Activated gamma-delta T cell treated with Interleukin-2 at 50 U/mL for 16 hours (primary cell): Measurements from ENCODE around the gene TNIP1.

Source experiments
- DNase-seq: peaks from one replicate; pipeline ENCODE4 v3.0.0-alpha.2; 2020

TNIP1 gene

DNA sequence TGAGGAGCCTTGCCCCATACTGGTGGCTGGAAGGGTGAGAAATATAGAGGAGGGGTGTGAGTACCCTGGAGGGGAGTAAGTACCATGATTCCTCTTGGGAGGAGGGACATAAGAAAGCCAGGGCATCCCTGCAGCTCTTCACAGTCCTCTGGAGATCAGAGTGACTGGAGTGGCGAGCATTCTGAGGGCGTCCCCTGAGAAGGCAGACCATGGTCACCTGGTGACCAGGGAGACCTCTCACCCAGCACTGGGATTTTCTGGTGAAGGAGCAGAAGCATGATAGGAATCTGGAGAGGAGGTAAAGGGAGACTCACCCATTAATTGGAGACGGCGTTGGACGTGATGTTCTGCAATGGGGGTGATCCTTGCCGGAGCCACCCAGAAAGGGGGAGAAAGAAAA, 88.1 kb downstream of the TNIP1 start:
- no peak for DNase-seq

DNA sequence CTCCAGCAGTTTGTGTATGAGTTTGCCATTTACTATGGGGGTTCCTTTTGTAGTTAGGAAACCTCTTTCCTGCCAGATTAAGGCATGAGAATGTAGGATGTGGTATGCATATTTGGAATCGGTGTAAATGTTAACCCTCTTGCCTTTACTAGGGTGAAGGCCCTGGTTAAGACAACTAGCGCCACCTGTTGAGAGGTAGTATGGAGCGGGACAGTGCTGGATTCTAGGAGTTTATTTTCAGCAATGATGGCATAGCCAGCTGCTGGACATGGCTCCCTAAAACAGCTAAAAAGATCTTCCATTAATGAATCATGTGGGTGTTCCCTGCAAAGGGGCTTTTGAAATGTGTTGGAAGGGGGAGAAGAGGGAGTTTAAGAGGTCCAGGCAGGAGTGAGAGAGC, 91.1 kb downstream of the TNIP1 start:
- DNase-seq, result no peak

DNA sequence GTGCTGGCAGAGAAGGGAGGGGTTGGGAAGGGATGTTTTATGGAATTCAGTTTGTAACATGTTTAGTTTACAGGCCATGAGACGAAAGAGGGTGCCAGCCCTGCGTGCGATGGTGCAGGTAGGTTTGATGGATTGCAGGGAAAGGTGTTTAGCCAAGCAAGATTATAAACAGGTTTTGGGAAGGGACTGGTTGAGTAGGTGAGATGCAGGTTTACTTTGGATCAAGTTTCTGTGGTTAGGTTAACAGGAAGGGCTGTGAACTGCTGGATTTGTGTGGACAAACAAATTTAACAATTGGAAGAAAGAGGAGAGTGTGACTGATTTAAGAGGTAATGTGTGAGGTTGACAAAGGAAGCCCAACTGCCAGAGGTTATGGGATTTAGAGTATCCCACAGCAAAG, 93.1 kb downstream of the TNIP1 start:
- DNase-seq, result no peak
